ENCODE results near the gene APH1B.

DNA sequence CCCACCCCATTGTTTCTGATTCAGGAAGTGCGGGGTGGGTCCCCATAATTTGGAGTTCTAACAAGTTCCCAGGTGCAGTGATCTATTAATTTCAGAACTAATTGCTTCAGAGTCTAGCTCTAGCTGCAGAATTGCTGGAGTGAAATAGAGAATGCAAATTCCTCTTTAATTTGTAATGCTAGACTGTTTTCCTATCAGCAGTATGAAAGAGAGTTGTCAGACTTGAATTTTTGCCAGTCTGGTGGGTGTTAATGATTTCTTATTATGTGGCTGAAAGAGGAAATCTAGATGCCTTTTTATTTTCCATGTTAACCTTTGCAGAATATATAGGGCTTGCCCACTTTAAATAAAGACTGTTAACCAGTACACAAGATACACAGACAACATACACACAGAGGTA is 23.7 kb downstream of the APH1B start:
- TF ChIP-seq CREB1 (IDR thresholded peaks at IDR 0.05) (no peak), CREB1 (CRISPR knock-in tag; IDR thresholded peaks at IDR 0.05) (no peak), E2F5 (CRISPR knock-in tag; IDR thresholded peaks at IDR 0.05) (no peak), RFX1 (IDR thresholded peaks at IDR 0.05) (no peak), NFRKB (IDR thresholded peaks at IDR 0.05; ENCODE audit: low read depth) (no peak), ADNP (tag; IDR thresholded peaks at IDR 0.05) (no peak), GATAD2A (IDR thresholded peaks at IDR 0.05) (no peak), SIX5 (IDR thresholded peaks at IDR 0.05; ENCODE audit: borderline replicate concordance in 1 of 2, insufficient read depth in 1 of 2, low read depth in 1 of 2, low read length in 2 of 2) (no peak), NRF1 (conservative IDR thresholded peaks at IDR 0.05 in 1 of 2, IDR thresholded peaks at IDR 0.05 in 1 of 2) (no peak), ZNF586 (CRISPR knock-in tag; conservative IDR thresholded peaks at IDR 0.05) (no peak), BDP1 (IDR thresholded peaks at IDR 0.05; ENCODE audit: insufficient read depth, insufficient read length) (no peak), ZNF830 (CRISPR knock-in tag; IDR thresholded peaks at IDR 0.05) (no peak)
- TF ChIP-seq, protein P1, sequence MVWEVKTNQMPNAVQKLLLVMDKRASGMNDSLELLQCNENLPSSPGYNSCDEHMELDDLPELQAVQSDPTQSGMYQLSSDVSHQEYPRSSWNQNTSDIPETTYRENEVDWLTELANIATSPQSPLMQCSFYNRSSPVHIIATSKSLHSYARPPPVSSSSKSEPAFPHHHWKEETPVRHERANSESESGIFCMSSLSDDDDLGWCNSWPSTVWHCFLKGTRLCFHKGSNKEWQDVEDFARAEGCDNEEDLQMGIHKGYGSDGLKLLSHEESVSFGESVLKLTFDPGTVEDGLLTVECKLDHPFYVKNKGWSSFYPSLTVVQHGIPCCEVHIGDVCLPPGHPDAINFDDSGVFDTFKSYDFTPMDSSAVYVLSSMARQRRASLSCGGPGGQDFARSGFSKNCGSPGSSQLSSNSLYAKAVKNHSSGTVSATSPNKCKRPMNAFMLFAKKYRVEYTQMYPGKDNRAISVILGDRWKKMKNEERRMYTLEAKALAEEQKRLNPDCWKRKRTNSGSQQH (CRISPR knock-in tag; IDR thresholded peaks at IDR 0.05), result no peak
